NCI-H524 treated with DMSO at 0.1 percent for 48 hours (cell line): ENCODE measurements around the gene CDK13.
A peak's percentile ranks its signal among the peaks of the same experiment; 100 is the strongest.
"Not testable (repeated sequence)": the region's sequence is repeated elsewhere in the genome, so short reads cannot be mapped to it uniquely, and the experiment has no call there.

Experiments used
- DNase-seq: peaks from one replicate; lab custom pipeline; 2025; lab: John Stamatoyannopoulos, UW

Gene CDK13

DNA sequence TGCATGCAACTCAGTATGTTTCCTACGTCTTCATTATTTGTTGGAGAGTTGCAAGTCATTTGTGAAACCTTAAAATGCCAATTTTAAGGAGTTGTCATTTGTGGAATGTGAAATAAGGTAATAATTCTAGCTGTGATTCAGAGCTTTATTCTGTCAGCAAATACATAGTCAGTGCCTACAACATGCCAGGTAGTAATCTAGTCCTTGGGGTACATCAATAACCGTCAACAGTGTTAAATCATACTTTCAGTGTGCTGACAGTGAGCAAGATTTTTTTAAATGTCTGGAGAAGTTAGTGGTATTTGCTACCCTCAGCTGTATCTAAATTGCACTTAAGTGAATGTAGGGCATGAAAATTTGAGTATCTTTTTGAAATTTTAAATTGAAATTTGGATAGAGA, 147.7 kb downstream of the CDK13 start:
- DNase-seq: no peak

DNA sequence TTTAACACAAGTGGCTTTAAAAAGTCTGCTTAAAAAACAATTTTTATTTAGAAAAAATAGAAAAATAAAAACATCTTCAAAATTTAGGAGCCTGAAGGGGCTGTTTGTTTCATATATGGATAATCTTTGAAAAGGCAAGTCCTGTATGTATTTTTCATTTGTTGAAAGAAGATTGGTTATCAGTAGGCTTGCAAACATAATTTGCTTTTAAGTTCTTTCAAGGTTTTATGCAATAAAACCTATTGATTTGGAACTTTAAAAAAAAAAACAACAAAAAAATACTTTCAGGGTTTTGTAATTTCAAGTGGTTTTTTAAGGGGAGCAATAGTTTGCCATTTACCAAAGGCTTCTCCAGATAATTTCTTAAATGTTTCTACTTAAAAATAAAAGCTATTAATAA, 148.8 kb downstream of the CDK13 start:
- no peak for DNase-seq

DNA sequence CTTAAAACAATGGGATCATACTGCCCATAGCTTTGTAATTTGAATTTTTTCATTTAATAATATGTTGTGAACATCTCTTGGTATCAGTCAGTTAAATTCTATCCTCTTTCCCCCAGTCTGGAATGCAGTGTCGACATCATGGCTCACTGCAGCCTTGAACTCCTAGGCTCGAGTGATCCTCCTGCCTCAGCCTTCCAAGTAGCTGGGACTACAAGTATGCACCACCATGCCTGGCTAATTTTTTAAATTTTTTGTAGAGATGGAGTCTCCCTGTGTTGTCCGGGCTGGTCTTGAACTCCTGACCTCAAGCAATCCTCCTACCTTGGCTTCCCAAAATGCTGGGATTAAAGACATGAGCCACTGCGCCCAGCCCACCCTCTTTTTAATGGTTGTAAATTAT, 149.8 kb downstream of the CDK13 start:
- DNase-seq: no peak

DNA sequence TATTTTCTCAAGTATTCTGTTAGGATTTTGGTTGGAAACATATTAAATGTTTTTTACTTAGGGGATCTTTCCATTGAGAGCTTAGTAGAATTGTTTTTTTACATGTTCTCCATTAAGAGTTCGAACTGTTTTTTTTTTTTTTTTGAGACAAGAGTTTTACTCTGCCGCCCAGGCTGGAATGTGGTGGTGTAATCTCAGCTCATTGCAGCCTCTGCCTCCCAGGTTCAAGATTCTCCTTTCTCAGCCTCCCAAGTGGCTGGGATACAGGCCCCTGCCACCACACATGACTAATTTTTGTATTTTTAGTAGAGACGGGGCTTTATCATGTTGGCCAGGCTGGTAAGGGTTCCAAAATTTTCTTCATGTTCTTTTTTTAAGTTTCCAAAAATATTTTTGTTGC, 151.1 kb downstream of the CDK13 start:
- no peak for DNase-seq

DNA sequence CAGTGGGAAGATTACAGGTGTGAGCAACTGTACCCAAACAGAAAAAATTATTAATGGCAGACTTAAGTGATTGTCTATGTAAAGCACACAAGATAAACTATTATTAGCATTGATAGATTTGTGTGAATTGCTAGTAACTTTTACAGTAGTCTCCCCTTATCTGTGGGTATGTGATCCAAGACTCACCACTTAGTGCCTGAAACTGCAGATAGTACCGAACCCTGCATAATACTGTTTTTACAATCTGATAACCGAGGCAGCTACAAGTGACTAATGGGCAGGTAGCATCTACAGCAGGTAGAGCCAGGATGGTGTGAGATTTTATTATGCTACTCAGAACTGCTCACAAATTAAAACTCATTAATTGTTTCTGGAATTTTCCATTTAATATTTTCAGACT, 152.8 kb downstream of the CDK13 start:
- DNase-seq: no peak

DNA sequence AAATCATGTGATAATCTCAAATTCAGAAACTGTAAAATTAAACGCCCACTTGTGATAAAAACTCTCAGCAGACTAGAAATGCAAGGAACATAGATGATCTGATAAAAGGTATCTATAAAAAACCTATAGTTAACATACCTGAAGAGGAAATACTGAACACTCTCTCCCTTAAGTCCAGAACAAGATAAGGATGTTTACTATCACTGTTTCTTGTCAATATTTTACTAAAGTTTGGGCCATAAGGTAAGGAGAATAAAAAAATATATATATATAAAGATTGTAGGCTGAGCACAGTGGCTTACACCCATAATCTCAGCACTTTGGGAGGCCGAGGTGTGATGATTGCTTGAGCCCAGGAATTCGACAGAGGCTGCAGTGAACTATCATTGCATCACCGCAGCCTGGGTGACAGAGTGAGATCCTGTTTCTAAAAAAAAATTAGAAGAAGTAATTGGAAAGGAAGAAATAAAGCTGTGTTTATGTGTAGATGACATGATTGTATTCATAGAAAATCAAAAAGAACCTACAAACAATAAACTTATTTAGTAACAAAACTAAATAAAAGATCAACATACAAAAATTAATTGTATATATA, 155.9 kb downstream of the CDK13 start:
- DNase-seq: no peak

DNA sequence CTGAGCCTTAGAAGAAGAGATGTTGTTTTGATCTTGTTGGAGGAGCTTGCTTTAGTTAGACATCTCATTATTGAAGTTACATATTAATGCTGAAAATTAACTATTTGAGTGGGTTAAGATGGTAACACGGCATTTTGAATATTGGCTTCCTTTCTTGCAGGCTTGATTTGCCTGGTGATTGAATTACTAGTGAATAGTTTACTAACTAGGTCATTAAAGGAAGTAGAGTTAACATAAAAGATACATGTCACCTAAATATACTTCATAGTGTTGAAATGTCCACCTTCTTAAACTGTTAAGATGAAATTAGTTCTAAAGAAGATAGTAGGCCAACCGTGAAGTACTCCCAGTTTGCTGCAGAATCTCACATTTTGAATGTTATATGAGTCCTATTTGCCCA, 165.9 kb downstream of the CDK13 start:
- DNase-seq: no peak

DNA sequence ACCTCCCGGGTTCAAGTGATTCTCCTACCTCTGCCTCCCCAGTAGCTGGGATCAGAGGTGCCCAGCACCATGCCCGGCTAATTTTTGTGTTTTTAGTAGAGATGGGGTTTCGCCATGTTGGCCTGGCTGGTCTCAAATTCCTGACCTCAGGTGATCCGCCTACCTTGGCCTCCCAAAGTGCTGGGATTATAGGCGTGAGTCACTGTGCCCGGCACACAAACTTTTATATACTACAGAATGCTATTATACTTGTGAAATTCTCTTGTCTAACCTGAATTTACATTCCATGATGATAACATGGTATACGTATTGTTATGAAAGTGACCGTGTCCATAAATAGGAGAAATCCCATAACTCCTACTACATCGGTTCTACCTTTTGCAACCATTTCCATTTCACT, 167.1 kb downstream of the CDK13 start:
- DNase-seq: not testable (repeated sequence)

DNA sequence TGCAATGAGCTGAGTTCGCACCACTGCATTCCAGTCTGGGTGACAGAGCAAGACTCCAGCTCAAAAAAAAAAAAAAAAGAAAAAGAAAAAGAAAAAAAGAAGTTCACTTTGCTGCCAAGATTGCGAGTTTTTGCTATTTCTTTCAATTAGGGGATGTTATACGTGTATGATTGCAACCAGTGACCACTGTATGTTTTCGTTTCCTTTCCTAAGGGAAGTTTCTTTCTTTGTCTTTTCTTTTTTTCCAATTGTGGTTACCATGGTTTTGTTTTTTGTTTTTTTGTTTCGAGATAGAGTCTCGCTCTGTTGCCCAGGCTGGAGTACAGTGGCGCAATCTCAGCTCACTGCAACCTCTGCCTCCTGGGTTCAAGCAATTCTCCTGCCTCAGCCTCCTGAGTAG, 168.1 kb downstream of the CDK13 start:
- DNase-seq: not testable (repeated sequence)

DNA sequence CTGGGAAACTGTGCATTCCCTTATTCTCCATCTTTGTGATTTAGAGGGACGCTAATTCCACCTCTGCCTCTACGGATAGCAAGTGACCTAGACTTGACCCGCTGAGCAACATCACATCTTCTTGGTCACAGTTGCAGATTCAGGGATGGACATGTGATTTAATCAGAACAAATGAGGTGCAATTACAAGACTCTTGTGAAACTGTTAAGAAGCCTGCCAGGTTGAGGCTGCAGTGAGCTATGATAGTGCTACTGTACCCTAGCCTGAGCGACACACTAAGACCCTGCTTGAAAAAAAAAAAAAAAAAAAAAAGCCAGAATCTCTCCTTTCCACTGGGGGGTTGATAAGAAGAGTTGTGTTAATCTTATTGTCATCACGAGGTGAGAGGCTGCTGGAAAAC, 170.0 kb downstream of the CDK13 start:
- no peak for DNase-seq

DNA sequence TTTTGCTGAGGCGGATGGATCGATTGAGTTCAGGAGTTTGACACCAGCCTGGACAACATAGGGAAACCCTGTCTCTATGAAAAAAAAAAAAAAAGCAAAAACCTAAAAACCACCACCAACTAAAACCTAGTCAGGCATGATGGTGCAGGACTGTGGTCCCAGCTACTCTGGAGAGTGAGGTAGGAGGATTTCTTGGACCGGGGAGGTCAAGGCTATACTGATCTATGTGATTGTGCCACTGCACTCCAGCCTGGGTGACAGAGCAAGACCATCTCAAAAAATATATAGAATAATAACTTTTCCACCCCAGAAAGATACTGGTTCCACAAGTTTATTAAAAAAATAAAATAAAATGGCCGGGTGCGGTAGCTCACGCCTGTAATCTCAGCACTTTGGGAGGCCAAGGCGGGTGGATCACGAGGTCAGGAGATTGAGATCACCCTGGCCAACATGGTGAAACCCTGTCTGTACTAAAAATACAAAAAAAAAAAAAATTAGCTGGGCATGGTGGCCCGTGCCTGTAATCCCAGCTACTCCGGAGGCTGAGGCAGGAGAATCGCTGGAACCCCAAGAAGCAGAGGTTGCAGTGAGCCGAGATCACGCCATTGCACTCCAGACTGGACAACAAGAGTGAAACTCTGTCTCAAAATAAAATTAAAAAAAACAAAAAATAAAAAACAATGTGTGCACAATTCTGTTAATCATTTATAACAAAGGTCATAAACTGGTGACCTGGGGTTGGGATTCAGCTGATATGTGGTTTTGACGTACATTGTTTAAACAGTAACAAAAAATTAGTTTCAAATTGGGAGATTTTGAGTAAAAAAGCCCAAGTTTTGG, 172.3 kb downstream of the CDK13 start:
- not testable (repeated sequence) for DNase-seq

DNA sequence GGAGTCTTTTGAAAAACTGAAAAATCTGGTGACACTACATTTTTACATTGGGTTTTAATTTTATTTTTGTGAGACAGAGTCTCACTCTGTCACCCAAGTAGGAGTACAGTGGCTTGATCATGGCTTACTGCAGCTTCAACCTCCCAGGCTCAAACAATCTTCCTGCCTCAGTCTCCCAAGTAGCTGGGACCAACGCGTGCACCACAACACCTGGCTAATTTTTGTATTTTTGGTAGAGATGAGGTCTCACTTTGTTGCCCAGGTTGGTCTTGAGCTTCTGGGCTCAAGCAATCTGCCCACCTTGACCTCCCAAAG, 172.8 kb downstream of the CDK13 start:
- DNase-seq: no peak

DNA sequence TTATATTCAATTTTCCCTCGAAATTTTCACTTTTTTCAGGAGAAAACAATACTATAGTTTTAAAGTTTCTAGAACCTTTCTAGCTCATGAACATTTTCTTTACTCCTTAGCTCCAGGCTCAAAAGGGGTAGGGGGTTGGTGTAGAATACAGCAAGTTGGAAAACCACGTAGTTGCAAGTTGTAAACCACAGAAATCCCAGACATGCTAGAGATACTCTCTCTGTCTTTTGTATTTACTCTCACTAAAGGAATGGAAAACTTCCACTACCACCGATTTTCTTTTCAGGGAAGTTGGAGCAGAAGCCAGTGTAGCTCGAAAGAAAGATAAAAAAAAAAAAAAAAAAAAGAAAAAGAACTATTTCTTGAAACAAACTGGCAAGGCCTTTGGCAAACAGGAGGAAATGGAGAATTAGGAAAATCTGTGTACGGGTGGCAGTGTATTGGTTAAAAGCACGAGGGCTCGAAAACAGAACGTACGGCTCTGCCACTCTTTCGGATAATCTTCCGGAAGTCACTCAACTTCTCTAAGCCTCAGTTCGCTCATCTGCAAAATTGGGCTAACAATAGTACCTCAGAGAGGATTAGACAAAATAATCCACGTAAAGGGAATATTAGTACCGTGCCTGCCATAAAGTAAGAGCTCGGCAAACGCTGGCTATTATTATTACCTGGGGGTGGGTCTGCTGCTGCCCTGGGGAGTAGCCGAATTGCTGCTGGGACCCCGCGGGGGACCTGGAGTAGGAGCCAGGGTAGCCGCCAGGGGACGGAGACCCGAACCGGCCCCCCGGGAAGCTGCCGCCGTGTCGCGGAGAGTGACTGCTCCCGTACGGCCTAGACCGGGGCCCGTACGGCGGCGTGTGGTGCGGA, 183.7 kb downstream of the CDK13 start:
- no peak for DNase-seq

DNA sequence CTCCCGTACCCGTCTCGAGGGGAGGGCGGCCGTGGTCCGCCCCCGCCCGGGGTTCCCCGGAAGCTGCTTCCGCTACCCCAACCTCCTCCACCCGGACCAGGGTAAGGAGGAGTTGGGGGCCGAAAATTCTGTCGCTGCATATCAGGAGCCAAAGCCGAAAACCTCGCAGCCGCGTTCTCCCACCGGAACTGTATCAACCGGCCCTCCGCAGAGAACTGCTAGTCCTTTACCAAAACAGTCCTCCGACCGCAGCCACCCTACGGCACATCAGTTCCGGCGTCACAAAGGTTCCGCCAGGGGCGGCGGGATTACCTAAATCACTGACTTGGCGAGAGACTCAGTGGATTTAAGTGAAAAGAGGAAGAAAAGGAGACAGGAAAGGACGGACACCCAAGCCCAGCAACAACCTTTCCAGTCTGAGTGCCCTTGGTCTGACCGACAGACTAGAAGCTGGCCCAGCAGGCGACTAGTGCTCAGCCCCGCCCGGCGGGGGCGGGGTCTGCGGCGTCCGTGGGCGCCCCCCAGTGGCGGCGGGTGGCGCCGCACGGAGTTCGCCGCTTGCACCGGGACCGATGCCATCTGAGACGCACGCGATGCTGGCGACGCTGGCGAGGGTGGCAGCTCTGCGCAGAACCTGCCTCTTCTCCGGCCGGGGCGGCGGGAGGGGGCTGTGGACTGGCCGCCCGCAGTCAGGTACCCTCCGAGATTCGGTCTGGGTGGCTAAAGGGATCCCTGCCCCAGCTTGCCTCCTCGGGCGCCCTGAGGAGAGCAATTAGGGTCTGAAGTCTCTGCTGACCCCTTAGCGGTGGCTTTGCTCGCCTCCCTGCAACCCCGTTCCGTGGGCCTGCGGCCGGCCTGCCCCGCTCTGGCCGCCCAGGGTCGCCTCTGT, 184.6 kb downstream of the CDK13 start, which contains the start of the genes MPLKIP and SUGCT:
Gene MPLKIP, minus strand, starts transcription at position 195 of the 889 bp plus-strand sequence. Its CDS starts 55 bp downstream, at position 140.
Gene SUGCT, plus strand, starts transcription at position 578 of the 889 bp plus-strand sequence.
- DNase-seq: peak; percentile 53

DNA sequence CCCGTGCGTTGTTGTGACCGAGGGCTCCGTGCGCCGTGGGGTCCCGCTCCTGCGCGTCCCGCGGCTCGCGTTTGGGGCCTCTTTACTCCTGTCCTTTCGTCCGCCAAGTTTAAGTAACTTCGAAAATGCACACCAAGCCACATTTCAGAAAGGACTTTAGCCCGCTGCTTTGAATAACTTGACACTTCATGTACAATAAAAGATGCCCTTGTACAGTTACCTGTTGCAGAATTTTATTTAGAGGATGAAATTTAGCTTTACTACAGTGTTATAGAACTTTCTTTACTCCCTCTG, 185.2 kb downstream of the CDK13 start:
- DNase-seq: no peak

DNA sequence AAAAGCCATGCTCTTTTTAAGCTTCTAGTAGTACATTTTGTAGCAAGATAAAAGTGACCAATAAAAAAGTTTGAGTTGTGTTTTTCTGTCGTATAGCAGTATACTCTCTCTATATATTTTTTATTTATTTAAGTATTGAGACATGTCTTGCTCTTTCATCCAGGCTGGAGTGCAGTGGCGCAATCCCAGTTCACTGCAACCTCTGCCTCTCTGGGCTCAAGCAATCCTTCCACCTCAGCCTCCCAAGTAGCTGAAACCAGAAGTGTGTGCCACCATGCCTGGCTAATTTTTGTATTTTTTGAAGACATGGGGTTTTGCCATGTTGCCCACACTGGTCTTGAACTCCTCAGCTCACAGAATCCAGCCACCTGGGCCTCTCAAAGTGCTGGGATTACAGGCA, 187.5 kb downstream of the CDK13 start:
- DNase-seq: no peak

DNA sequence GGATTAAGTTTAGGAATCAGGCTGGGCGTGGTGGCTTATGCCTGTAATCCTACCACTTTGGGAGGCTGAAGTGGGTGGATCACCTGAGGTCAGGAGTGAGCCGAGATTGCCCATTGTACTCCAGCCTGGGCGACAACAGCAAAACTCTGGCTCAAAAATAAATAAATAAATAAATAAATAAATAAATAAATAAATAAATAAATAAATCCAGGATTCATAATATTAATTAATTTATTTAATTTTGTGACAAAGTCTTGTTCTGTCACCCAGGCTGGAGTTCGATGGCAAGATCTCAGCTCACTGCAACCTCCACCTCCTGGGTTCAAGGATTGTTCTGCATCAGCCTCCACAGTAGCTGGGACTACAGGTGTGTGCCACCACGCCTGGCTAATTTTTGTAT, 188.9 kb downstream of the CDK13 start:
- no peak for DNase-seq

DNA sequence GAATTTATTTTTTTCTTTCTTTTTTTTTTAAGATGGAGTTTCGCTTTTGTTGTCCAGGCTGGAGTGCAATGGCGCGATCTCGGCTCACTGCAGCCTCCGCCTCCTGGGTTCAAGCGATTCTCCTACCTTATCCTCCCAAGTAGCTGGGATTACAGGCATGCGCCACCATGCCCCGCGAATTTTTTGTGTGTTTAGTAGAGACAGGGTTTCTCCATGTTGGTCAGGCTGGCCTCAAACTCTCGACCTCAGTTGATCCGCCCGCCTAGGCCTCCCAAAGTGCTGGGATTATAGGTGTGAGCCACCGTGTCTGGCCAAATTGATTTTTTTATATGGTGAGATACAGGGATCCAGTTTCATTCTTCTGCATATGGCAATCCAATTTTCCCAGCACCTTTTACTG, 189.8 kb downstream of the CDK13 start:
- not testable (repeated sequence) for DNase-seq

DNA sequence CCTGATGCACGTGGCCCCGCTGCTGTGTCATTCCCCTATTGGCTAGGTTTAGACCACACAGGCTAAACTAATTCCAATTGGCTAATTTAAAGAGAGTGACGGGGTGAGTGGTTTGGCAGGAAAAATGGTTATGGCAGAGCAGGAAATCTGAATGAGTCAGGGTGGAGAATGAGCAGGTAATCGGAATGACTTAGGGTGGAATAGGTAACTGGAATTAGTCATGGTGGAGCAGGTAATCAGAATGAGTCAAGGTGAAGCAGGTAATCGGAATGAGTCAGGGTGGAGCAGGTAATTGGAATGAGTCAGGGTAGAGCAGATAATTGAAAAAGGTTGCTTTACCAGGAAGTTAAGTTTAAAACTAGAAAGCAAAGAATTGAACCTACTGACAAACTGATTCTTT, 191.9 kb downstream of the CDK13 start:
- DNase-seq: not testable (repeated sequence)

DNA sequence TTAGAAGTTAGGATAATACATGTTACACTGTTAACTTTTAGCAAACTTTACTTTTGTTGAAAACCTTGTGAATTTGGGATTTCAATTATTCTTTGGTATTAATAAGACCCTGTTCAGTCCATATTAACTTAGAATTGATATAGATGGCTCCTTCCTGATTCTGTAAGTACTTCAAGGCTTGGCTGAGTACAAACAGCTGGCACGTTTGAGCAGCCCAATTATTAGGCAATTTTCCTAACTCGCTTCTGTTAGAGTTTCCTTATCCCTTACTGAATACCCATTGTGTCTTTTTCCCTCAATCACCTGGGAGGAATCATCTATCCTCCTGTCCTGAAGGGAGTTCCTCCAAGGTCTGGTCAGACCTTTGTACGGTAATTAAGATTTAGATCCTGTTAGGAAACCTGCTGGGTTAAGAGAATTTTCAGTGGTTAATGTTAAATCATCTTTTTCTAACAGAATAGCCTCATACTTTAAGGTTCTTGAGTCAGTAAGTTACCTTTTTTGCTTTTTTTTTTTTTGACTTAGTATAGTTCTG, 195.6 kb downstream of the CDK13 start:
- not testable (repeated sequence) for DNase-seq

DNA sequence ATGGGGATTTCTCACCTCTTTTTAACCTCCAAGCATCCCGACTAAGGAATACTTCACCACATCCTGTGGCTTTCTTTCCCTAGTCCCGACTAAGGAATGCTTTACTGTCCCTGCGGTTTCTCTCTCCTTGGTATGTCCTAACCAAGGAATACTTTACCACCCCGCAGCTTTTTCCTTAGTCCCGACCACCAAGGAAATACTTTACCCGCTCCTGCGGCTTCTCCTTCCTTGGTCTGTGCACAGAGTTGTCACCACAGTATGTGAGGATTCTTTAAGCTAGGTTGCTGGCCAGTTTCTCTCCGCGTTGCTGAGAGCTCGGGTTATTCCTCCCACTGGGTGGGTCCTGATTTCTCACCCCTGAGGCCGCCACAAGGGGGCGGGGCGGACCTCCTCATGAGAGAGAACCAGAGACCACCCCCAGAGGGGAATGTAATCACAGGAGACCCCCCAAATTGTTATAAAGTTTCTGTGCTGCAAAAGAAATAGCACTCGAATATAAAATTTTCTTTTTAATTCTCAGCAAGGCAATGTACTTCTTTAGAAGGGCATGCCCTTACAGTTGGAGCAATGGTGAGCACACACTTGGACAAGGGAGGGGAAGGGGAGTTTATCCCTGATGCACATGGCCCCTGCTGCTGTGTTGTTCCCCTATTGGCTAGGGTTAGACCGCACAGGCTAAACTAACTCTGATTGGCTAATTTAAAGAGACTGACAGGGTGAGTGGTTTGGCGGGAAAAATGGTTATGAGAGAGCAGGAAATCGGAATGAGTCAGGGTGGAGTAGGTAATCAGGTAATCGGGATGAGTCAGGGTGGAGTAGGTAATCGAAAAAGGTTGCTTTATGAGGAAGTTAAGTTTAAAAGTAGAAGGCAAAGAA, 197.6 kb downstream of the CDK13 start:
- no peak for DNase-seq
